GM19023 (cell line): ENCODE data around the gene TMTC4.
"Not testable (repeated sequence)": the region's sequence is repeated elsewhere in the genome, so short reads cannot be mapped to it uniquely, and the experiment has no call there.

Source experiments
- ATAC-seq: cut with Tn5 transposase; IDR thresholded peaks from one replicate; pipeline ENCODE4 v1.9.1; 2021; ENCODE audit warnings: mild to moderate bottlenecking, moderate library complexity; ENCODE audit not compliant: unreplicated experiment

The TMTC4 gene

GRCh38 chr13:100674572-100674871 lies at the start of gene TMTC4:
Gene TMTC4 (minus strand): TSS chr13:100674795. CDS start chr13:100670362, 4,433 bp downstream.
- peak; percentile 44 for ATAC-seq

DNA sequence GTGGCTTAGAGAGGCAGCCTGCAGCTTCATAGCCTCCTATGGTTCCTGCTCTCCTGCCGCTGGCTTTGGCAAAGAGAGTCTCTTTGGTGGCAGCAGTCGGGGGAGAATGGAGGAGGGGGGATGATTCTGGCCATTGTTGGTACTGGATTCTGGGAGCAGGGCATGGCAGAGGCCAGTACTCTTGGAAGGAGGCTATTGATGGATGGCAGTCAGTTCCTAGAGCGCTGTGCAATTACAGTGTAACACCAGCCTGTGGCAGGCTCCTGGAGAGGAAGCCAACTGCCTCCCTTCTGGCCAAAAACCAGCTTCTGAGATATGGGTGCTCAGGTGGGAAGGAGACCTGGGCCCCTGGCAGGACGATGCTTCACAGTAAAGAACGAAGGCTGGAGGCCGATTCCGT lies 47.9 kb upstream of the TMTC4 start:
- no peak for ATAC-seq

GRCh38 chr13:100721885-100722512 lies 47.4 kb upstream of the TMTC4 start:
- no peak for ATAC-seq

DNA sequence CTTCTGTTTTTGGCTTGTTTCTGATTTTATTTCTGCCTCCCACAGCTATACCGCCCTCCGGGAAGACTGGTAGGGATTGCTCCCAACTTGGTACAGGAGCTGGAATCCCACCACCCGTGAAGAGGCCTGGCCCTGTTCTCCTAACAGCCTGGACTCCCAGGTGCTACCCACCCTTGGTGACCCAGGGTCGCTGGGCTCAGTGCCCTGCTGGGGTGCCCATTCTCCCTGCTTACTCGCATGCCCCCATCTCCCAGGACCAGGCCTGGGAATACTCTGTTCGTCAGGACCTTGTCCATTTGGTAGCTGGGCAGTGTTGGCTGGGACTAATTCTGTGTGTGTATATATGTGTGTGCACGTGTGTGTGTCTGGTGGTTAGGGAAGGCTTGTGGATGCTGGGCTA lies 41.0 kb upstream of the TMTC4 start:
- no peak for ATAC-seq

GRCh38 chr13:100714478-100714877 lies 39.9 kb upstream of the TMTC4 start:
- no peak for ATAC-seq

- no peak for ATAC-seq
Measured at GRCh38 chr13:100710176-100710575, 35.6 kb upstream of the TMTC4 start.

- no peak for ATAC-seq
Measured at GRCh38 chr13:100707818-100708740, 33.5 kb upstream of the TMTC4 start.

- not testable (repeated sequence) for ATAC-seq
Measured at GRCh38 chr13:100698331-100698730, 23.7 kb upstream of the TMTC4 start.

GRCh38 chr13:100695509-100695773 lies 20.8 kb upstream of the TMTC4 start:
- no peak for ATAC-seq

- ATAC-seq = no peak
Measured at GRCh38 chr13:100694722-100695508, 20.3 kb upstream of the TMTC4 start.

DNA sequence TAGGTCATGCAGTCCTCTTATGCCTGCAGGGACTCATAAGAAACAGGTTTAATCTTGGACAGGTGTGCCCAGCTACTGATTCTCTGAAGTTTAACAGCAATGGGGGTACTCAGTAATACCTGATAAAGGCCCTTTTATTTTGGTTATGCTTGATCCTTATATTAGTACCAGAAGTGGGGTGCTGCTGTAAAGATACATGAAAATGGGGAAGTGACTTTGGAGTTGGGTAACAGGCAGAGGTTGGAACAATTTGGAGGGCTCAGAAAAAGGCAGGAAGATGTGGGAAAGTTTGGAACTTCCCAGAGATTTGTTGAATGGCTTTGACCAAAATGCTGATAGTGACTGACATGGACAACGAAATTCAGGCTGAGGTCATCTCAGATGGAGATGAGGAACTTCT lies 14.6 kb upstream of the TMTC4 start:
- ATAC-seq = no peak

DNA sequence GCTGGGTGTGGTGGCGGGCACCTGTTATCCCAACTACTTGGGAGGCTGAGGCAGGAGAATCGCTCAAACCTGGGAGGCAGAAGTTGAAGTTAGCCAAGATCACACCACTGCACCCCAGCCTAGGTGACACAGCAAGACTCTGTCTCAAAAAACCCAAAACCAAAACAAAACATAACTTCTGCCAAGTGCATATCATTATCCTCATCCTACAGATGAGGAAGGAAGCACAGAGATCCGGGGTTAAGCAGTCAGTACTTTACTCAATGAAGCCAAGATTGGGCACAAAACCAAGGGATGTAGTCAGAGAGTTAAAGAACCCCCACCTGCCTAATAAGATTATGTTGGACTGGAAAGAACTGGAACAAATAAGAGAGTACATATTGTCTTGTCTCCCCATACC lies 5.5 kb upstream of the TMTC4 start:
- no peak for ATAC-seq

GRCh38 chr13:100677128-100677527 lies 2.5 kb upstream of the TMTC4 start:
- ATAC-seq = not testable (repeated sequence)

DNA sequence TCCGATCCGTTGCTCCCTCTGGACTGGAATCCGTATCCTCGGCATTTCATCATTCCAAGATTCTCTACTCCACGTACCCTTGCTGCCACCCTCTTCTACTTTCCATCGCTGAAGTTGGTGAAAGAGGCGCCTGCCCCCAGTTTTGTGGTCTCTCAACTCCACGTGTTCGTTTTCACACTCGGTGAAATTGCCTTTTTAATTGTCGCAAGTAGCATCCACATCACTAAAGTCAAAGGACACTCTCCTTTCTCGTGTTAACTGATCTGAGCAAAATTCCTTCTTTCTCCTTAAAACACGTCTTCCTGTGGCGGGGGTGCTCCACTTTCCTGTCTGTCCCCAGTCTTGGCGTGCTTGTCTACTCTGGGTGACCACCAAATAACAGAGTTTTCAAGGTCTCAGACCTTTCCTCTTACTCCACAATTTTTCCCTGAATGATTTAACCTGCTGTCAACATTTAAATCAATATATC lies 1.1 kb upstream of the TMTC4 start:
- ATAC-seq = no peak

- ATAC-seq = peak; percentile 96
Measured at GRCh38 chr13:100674872-100675660, 471 bp upstream of the TMTC4 start.

DNA sequence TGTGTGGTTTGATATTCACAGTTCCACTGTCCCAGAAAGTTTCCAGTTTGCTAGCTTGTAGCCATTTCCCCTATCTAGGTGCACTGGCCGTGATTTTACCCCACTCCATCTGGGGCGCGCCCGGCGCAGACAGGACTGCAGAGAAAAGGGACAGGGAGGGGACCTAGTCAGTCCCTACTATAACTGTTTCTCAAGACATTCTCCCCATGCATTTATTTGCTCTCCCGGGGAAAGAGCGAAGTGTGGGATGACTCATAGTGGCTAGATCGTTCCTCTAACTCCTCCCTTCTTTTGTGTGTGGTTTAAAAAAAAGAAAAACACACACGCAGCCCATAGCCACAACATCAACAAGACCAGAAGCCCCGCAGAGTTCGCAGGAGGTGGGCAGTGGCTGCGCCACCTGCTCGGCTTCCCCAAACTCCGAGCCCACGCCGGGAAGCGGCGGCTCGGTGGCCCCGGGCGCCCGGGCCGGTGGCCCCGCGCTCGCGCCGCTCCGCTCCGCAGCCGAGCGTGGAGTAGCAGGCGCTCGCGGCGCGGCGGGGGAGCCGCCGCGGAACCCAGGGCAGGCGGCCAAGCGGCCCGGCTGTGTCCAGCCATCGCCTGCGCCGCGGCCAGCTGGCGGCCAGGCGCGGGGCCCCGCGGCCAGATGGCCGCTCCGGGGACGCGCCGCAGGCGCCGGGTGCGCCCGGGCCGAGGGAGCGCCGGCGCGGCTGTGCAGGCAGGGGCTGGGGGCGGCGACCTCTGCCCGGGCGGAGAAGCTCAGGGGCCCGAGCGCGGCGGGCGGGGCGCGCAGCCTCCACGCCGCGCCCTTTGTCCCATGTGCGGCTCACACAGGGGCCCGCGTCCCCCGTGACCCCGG lies 653 bp downstream of the TMTC4 start:
- ATAC-seq = peak; percentile 31

DNA sequence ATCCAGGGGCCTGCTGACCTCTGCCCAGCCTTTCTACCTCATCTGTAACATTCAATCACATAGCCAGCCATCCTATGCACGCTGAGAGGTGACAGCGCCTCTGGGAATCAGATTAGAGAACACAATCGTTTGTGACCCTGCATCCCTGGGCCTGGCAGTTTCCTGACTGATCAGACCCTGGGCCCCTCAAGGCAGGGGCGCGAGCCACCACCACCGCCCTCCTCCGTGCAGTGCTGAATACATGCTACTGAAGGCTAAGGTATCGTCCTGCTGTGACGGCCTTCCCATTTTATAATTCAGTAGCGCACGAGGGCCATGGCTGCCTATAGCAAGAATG lies 1.3 kb downstream of the TMTC4 start:
- ATAC-seq = no peak

GRCh38 chr13:100671389-100672182 lies 3.0 kb downstream of the TMTC4 start:
- ATAC-seq = no peak

DNA sequence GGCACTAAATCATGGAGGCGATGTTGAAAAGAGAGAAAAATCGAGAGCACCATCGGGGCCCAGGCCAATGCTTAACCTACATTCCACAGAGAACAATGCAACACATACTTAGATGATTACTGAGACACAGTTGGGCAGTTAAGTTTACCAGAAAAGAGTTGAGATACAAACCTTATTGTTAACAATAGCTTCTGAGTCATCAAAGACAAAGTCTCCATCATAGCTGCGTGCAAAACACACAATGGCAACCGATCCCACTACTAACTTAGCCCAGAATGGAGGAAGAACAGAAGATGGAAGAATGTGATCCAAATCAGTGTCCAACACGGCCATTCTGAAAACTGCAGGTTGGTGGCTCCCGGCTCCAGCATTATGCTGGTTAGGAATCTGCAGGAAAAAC lies 6.2 kb downstream of the TMTC4 start:
- ATAC-seq = no peak
